Left kidney (tissue), 2 donors: ENCODE measurements around the gene WT1. TPM values are rescaled to one million over a fixed set of nuclear protein-coding genes. Genes with fewer than 3 reads are reported as not detected.

Experiments used
- DNase-seq: peaks from one replicate; pipeline ENCODE4 v3.0.0-alpha.2; 2013
- polyA plus RNA-seq: library from polyadenylated mRNA; unstranded; fragments of 120-200 nt; gene quantifications from one replicate; pipeline ENCODE4 v1.2.1, GENCODE V29; 2013; ENCODE audit not compliant: insufficient read length

The WT1 gene
- polyA plus RNA-seq, 1 donor = 223 TPM

DNA sequence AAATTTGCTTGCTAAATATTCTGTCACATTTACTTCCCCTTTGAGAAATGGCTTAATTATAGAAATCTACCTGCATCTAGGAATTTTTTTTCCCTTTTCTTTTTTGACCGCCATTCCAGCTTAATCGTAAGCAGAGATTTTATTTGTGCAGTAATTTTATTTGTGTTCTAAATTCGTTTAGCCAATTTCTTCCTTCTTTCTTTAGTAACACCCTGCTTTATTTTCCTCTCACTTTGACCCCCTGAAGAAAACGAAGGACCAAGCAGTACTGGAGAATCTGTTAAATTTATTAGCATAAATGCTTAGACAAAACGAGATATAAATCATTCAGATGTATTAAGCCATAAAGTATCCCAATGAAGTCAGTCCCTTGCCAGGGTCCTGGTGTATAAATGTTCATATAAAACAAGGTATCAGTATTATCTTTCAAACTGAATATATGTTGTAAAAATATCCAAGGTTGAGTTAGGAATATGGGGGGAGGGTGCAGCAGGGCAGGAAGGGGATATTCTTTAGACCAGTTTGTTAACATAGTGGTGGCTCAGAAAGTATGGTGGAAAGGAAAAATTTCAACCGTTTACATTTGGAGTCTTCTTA is 5.1 kb upstream of the WT1 start:
- no peak for DNase-seq

DNA sequence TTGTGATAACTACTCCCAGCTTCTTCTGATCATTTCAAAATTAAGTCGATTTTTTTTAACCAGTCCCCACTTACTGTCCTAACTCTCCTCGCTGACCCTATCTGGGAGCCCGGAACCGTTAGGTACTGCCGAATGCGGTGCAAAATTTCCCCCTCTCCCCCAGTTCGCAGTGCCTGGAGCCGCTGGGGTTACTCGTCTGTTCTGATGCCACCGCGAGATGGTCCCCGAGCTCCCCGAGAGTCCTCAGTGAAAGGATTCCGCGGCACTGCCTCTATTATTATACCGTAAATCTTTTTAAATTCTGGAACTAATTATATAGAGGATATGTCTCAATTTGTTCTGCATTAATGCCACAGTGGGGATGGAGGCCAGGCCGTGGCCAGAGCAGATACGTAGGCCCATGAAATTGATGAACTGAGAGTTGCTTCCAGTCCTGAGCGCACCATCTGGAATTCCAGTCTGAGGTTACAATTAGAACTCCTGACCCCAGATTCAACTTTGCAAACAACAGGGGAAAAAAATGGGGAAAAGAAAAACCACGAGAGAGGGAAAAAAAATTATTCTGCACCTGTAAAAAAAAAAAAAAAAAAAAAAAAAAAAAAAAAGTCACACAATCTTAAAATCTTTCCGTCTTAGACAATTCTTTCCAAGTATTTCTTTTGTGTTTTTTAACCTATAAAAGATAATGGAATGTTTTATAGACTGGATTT is 4.3 kb upstream of the WT1 start:
- DNase-seq = no peak

GRCh38 chr11:32438866-32439489 is 3.6 kb upstream of the WT1 start:
- DNase-seq = no peak

GRCh38 chr11:32438346-32438865 is 3.1 kb upstream of the WT1 start:
- no peak for DNase-seq

DNA sequence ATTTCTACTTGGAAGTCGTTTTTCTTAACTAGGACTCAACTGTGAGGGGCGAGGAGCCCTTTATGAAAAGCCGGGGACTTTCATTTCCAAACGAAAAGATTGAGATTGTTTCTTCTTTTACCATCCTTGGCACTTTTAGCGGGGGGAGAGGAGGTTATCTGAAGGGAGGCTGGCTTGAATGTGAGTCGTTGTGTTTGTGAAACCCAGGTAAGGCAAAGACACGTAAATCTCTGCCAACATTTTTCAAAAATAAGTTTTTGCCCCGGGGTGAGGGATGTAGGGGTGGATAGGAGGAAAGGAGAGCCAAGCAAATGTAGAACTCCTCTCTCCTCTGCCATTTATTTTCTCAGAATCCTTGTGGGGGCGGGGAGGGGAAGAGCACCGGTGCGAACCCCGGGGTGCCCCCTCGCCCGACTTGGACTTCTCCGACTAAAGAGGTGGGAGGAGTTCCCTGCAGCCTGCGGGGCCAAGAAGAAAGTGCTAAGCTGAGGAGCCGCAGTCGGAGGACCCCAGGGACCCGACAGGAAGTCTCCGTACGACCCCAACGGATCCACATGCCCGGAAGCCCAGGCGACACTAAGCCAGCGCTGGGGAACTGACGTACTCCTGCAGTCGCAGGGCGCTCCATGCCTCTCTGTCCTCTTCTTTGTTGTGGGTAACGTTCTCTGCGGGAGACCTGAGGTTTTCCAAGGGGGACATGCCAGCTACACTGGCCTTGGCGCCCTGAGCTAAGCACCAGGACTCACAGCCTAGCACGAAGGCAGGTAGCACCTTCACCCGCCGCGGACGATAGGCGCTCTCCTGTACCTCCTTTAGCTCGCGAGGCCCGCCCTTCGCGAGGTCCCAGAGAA is 2.4 kb upstream of the WT1 start:
- DNase-seq = no peak

GRCh38 chr11:32436751-32437494 is 1.6 kb upstream of the WT1 start:
- no peak for DNase-seq

GRCh38 chr11:32435942-32436750 is 807 bp upstream of the WT1 start:
- no peak for DNase-seq

- no peak for DNase-seq
Observed at GRCh38 chr11:32435152-32435480, 223 bp downstream of the WT1 start.

- no peak for DNase-seq
Observed at GRCh38 chr11:32434356-32435151, 785 bp downstream of the WT1 start.

DNA sequence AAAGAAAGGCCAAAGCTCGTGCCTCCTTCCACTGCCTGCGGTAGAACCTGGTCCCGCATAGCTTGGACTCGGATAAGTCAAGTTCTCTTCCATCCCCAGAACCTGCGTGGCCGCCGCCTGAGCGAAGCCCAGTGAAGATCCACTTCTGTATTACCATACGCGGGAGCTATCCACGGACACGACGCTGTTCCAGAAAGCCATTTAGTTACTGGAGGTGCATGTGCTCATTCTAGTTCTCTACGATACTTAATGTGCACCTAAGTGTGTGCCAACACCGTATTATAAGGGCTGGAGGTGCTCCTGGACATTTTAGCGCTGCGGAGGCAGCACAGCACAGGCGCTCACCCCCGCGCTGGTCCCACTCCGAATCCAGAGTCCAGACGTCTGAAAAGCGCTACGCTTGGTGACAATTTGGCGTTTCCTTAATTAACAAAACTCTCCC is 1.4 kb downstream of the WT1 start:
- DNase-seq = no peak

DNA sequence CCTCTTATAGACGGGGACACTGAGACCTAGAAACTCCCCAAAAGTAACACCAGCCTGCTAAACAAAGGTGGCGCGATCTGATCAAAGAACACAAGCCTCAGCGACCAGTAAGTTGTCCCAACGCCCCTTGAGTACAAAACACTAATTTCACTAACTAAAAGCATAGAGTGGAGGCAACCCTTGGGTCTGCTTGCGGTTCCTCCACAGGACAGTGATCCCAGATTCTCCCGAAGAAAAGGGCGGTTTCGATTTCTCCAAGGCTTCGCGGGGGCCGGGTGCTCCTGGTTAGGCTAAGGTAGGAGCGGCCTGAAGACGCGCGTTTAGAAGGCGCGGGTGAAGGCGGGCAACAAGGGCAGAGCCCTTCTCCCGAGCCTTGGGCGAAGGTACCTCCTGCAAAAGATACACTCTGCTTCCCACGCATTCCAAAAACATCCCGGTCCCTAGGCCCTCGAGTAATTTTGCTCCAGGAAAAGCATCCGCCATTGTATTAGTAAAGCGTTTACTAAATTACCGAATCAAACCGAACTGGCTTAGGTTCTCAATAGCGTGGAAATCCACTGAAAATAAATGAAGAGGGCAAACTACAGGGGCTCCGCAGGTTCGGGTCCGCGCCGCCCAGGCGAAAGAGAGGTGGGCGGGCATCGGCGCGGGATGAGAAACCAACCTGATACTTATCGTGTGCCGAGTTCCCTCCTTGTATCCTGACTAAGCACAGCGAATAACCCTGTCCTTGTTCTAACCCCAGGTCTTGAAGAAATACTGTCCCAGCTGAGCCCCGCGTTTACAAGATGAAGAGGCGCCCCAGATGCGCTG is 2.0 kb downstream of the WT1 start:
- DNase-seq = no peak

GRCh38 chr11:32432565-32432964 is 2.8 kb downstream of the WT1 start:
- no peak for DNase-seq

GRCh38 chr11:32430568-32431381 is 4.6 kb downstream of the WT1 start:
- no peak for DNase-seq

GRCh38 chr11:32429477-32429876 is 5.9 kb downstream of the WT1 start:
- no peak for DNase-seq

DNA sequence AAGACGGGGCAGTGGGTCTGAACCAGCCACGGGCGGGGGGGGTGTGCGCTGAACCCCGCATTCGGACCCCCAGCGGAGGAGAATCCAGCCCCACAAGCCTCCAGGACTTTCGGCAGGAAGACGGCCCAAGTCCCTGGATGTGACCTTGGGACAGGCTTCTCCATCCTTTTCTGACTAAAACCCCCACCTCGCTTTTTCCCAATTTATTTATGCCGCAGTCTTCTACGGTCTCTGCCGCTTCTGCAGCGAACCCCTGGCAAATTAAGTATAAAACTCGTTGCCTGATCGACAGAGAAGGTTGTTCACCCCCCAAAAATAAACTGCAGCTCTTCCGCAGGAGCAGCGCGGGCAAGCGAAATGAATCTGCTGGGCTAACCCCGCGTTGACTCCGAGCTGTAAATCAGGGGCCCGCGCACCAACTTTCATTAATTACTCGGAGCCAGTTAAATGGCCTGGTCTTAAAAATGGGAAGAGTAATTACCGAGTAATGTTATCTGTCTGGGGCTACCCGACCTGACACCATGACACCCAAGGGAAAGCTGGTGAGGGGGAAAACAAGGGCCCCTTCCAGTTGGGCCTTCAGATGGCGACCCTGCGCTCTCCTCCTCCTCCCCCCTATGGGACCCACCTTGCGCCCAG is 6.6 kb downstream of the WT1 start:
- no peak for DNase-seq

- DNase-seq = no peak
Observed at GRCh38 chr11:32427935-32428664, 7.2 kb downstream of the WT1 start.

- DNase-seq = no peak
Observed at GRCh38 chr11:32427616-32427934, 7.8 kb downstream of the WT1 start.
